ENCODE measurements around the gene MALRD1.

- TF ChIP-seq CTCF (IDR thresholded peaks at IDR 0.05; ENCODE audit: low read depth, low read length): no peak
- TF ChIP-seq EZH2phosphoT487 (IDR thresholded peaks at IDR 0.05; ENCODE audit: low read depth): no peak
Measured at GRCh38 chr10:19107406-19107805, 58.8 kb downstream of the MALRD1 start.

All from OCI-LY3 (cell line).